Neural cell (in vitro differentiated cells): ENCODE data around the gene PPIF.

Experiments used
- CTCF ChIP-seq: fragments of 450-650 bp; IDR thresholded peaks from 2 replicates; pipeline ENCODE4 v1.5.1; 2014; ENCODE audit warnings: antibody characterized with exemption, mild to moderate bottlenecking, moderate library complexity; ENCODE audit not compliant: poor library complexity, severe bottlenecking
- EP300 ChIP-seq: fragments of 450-650 bp; conservative IDR thresholded peaks from 2 replicates; pipeline ENCODE4 v1.6.1; 2014; ENCODE audit warnings: antibody characterized with exemption, mild to moderate bottlenecking, moderate library complexity; ENCODE audit not compliant: poor library complexity, severe bottlenecking
- MXI1 ChIP-seq: fragments of 450-650 bp; conservative IDR thresholded peaks from 2 replicates; pipeline ENCODE4 v1.6.1; 2014; ENCODE audit warnings: antibody characterized with exemption, mild to moderate bottlenecking; ENCODE audit not compliant: poor library complexity, severe bottlenecking
- POLR2AphosphoS5 ChIP-seq: IDR thresholded peaks from 2 replicates; pipeline ENCODE4 v1.6.1; 2012
- SMC3 ChIP-seq: fragments of 450-650 bp; conservative IDR thresholded peaks from 2 replicates; pipeline ENCODE4 v1.6.1; 2014; ENCODE audit warnings: antibody characterized with exemption, mild to moderate bottlenecking, moderate library complexity; ENCODE audit not compliant: poor library complexity
- TAF1 ChIP-seq: IDR thresholded peaks from 2 replicates; pipeline ENCODE4 v1.6.1; 2012; ENCODE audit warnings: low read depth
- TF ChIP-seq, protein P1 (sequence below): IDR thresholded peaks from 2 replicates; pipeline ENCODE4 v1.6.1; 2012; ENCODE audit warnings: borderline replicate concordance

- TF ChIP-seq, protein P1, sequence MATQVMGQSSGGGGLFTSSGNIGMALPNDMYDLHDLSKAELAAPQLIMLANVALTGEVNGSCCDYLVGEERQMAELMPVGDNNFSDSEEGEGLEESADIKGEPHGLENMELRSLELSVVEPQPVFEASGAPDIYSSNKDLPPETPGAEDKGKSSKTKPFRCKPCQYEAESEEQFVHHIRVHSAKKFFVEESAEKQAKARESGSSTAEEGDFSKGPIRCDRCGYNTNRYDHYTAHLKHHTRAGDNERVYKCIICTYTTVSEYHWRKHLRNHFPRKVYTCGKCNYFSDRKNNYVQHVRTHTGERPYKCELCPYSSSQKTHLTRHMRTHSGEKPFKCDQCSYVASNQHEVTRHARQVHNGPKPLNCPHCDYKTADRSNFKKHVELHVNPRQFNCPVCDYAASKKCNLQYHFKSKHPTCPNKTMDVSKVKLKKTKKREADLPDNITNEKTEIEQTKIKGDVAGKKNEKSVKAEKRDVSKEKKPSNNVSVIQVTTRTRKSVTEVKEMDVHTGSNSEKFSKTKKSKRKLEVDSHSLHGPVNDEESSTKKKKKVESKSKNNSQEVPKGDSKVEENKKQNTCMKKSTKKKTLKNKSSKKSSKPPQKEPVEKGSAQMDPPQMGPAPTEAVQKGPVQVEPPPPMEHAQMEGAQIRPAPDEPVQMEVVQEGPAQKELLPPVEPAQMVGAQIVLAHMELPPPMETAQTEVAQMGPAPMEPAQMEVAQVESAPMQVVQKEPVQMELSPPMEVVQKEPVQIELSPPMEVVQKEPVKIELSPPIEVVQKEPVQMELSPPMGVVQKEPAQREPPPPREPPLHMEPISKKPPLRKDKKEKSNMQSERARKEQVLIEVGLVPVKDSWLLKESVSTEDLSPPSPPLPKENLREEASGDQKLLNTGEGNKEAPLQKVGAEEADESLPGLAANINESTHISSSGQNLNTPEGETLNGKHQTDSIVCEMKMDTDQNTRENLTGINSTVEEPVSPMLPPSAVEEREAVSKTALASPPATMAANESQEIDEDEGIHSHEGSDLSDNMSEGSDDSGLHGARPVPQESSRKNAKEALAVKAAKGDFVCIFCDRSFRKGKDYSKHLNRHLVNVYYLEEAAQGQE, result no peak
- no peak for TF ChIP-seq CTCF
- TF ChIP-seq TAF1, result no peak
- no peak for TF ChIP-seq SMC3
- TF ChIP-seq MXI1, result no peak
- TF ChIP-seq POLR2AphosphoS5, result no peak
- no peak for TF ChIP-seq EP300
Measured at GRCh38 chr10:79385804-79386531, 38.7 kb downstream of the PPIF start.
